Osteoblast (primary cell): ENCODE results near the gene RPL37A. TPM values are rescaled to one million over a fixed set of nuclear protein-coding genes. Genes with fewer than 3 reads are reported as not detected.

Source experiments
- DNase-seq: peaks from one replicate; pipeline ENCODE4 v3.0.0; 2011; ENCODE audit warnings: low spot score, mixed read lengths; ENCODE audit not compliant: insufficient read length; ENCODE audit errors: missing footprints
- H2AFZ ChIP-seq: 2 replicates; pipeline ENCODE4 v1.6.0; 2011; ENCODE audit warnings: mild to moderate bottlenecking, low read length
- H3K27ac ChIP-seq: 2 replicates; pipeline ENCODE4 v1.5.1; 2011; ENCODE audit warnings: mild to moderate bottlenecking, low read depth, low read length, moderate library complexity
- H3K27me3 ChIP-seq: 2 replicates; pipeline ENCODE4 v1.6.0; 2012; ENCODE audit warnings: mild to moderate bottlenecking, control low read depth, inconsistent platforms, low read length, moderate library complexity; ENCODE audit not compliant: insufficient read depth
- H3K36me3 ChIP-seq: 2 replicates; pipeline ENCODE4 v1.5.1; 2011; ENCODE audit warnings: mild to moderate bottlenecking, low read length, control low read depth, moderate library complexity; ENCODE audit not compliant: insufficient read depth
- H3K4me1 ChIP-seq: 2 replicates; pipeline ENCODE4 v1.5.1; 2011; ENCODE audit warnings: mild to moderate bottlenecking, low read length, control low read depth, moderate library complexity; ENCODE audit not compliant: insufficient read depth
- H3K4me2 ChIP-seq: 2 replicates; pipeline ENCODE4 v1.6.0; 2011; ENCODE audit warnings: mild to moderate bottlenecking, low read length; ENCODE audit not compliant: insufficient read depth
- H3K4me3 ChIP-seq: fragments of 200-600 bp; sonication (generic); 3 replicates; pipeline ENCODE4 v1.5.1; 2012; ENCODE audit warnings: mild to moderate bottlenecking, low read length, inconsistent platforms; ENCODE audit not compliant: insufficient read depth
- H3K79me2 ChIP-seq: 2 replicates; pipeline ENCODE4 v1.6.0; 2012; ENCODE audit warnings: mild to moderate bottlenecking, low read length, control low read depth, inconsistent platforms; ENCODE audit not compliant: insufficient read depth
- H3K9me3 ChIP-seq: 2 replicates; pipeline ENCODE4 v1.5.1; 2011; ENCODE audit warnings: low read depth, low read length, control low read depth
- H4K20me1 ChIP-seq: 2 replicates; pipeline ENCODE4 v1.6.0; 2012; ENCODE audit warnings: mild to moderate bottlenecking, low read length, control low read depth; ENCODE audit not compliant: insufficient read depth
- CTCF ChIP-seq: IDR thresholded peaks from 2 replicates; pipeline ENCODE4 v1.5.1; 2011; ENCODE audit warnings: mild to moderate bottlenecking, low read depth, low read length, moderate library complexity; ENCODE audit errors: extremely low read depth
- total RNA-seq: library from RNA; depleted of rRNA; stranded (reverse); fragments of >200 nt; gene quantifications from 2 replicates; pipeline ENCODE4 v1.2.3, GENCODE V29; 2012

The RPL37A gene
- total RNA-seq, 1 donor: 869 TPM

- H3K4me1 ChIP-seq: peaks cover 16% of the 10 kb centered on the region
- no peaks in the 10 kb centered on the region for H4K20me1 ChIP-seq
- H2AFZ ChIP-seq: no peak overlapping the region
- H3K79me2 ChIP-seq: no peaks in the 10 kb centered on the region
- H3K27ac ChIP-seq: no peak overlapping the region
- peaks cover 8% of the 10 kb centered on the region for H3K36me3 ChIP-seq
- no peak for TF ChIP-seq CTCF
- no peaks in the 10 kb centered on the region for H3K27me3 ChIP-seq
- H3K4me3 ChIP-seq: no peak overlapping the region
- no peaks in the 10 kb centered on the region for H3K9me3 ChIP-seq
- no peak for DNase-seq
- no peak overlapping the region for H3K4me2 ChIP-seq
Measured at GRCh38 chr2:216477283-216478035, 21.2 kb upstream of the RPL37A start.

GRCh38 chr2:216478151-216478550 lies 20.5 kb upstream of the RPL37A start:
- H3K4me1 ChIP-seq: peaks cover 16% of the 10 kb centered on the region
- H2AFZ ChIP-seq: no peak overlapping the region

GRCh38 chr2:216478791-216479190 lies 19.9 kb upstream of the RPL37A start:
- no peaks in the 10 kb centered on the region for H3K9me3 ChIP-seq
- no peaks in the 10 kb centered on the region for H3K27me3 ChIP-seq
- H3K79me2 ChIP-seq: no peaks in the 10 kb centered on the region
- no peak for DNase-seq
- no peak for TF ChIP-seq CTCF
- H3K4me3 ChIP-seq: no peak overlapping the region
- H3K27ac ChIP-seq: no peak overlapping the region
- peaks cover 21% of the 10 kb centered on the region for H3K36me3 ChIP-seq
- no peak overlapping the region for H3K4me2 ChIP-seq
- no peaks in the 10 kb centered on the region for H4K20me1 ChIP-seq
- H2AFZ ChIP-seq: no peak overlapping the region
- peaks cover 16% of the 10 kb centered on the region for H3K4me1 ChIP-seq

More at GRCh38 chr2:216478151-216478550, 20.5 kb upstream of the RPL37A start:
- Histone ChIP-seq H3K4me2 (no peak overlapping the region), H3K27me3 (no peaks in the 10 kb centered on the region), H3K9me3 (no peaks in the 10 kb centered on the region), H4K20me1 (no peaks in the 10 kb centered on the region), H3K27ac (no peak overlapping the region), H3K79me2 (no peaks in the 10 kb centered on the region), H3K36me3 (peaks cover 15% of the 10 kb centered on the region), H3K4me3 (no peak overlapping the region)
- TF ChIP-seq CTCF: no peak
- peak; percentile 90 for DNase-seq

GRCh38 chr2:216480221-216480620 lies 18.4 kb upstream of the RPL37A start:
- no peak for DNase-seq
- H3K27ac ChIP-seq: no peak overlapping the region
- no peak overlapping the region for H3K4me3 ChIP-seq
- peaks cover 16% of the 10 kb centered on the region for H3K4me1 ChIP-seq
- no peak for TF ChIP-seq CTCF
- no peaks in the 10 kb centered on the region for H4K20me1 ChIP-seq
- H3K36me3 ChIP-seq: peaks cover 22% of the 10 kb centered on the region
- H3K9me3 ChIP-seq: no peaks in the 10 kb centered on the region
- no peaks in the 10 kb centered on the region for H3K79me2 ChIP-seq
- no peak overlapping the region for H2AFZ ChIP-seq
- no peaks in the 10 kb centered on the region for H3K27me3 ChIP-seq
- H3K4me2 ChIP-seq: no peak overlapping the region
